ENCODE measurements around the gene KCNN4. TPM values are rescaled to one million over a fixed set of nuclear protein-coding genes. Genes with fewer than 3 reads are reported as not detected.

KCNN4 gene
- total RNA-seq, 1 experiment from 2014 or later = 10.7 TPM

- no peak for DNase-seq (ENCODE audit: low read depth)
- in situ Hi-C loops (cut with HindIII; ENCODE audit: low pct_unique_long_range_greater_than_20kb, low sequenced_read_pairs) = no loop called here
Measured at GRCh38 chr19:43802216-43802951, 21.6 kb upstream of the KCNN4 start, which contains the start of gene LYPD5. Gene LYPD5 (minus strand): TSS chr19:43802447. CDS start chr19:43802380, 67 bp downstream.

- DNase-seq (ENCODE audit: low read depth) = no peak
- in situ Hi-C loops (cut with HindIII; ENCODE audit: low pct_unique_long_range_greater_than_20kb, low sequenced_read_pairs) = no loop called here
Measured at GRCh38 chr19:43799502-43800142, 18.8 kb upstream of the KCNN4 start.

GRCh38 chr19:43798546-43799409, 18.0 kb upstream of the KCNN4 start:
- peak; percentile 88 for DNase-seq (ENCODE audit: low read depth)
- in situ Hi-C loops (cut with HindIII; ENCODE audit: low pct_unique_long_range_greater_than_20kb, low sequenced_read_pairs) = no loop called here

- in situ Hi-C loops (cut with HindIII; ENCODE audit: low pct_unique_long_range_greater_than_20kb, low sequenced_read_pairs) = no loop called here
Measured at GRCh38 chr19:43798026-43798545, 17.3 kb upstream of the KCNN4 start.

GRCh38 chr19:43797556-43797955, 16.8 kb upstream of the KCNN4 start:
- DNase-seq (ENCODE audit: low read depth) = no peak
- in situ Hi-C loops (cut with HindIII; ENCODE audit: low pct_unique_long_range_greater_than_20kb, low sequenced_read_pairs) = no loop called here

More at GRCh38 chr19:43798026-43798545, 17.3 kb upstream of the KCNN4 start:
- no peak for DNase-seq (ENCODE audit: low read depth)

GRCh38 chr19:43797118-43797517, 16.3 kb upstream of the KCNN4 start:
- in situ Hi-C loops (cut with HindIII; ENCODE audit: low pct_unique_long_range_greater_than_20kb, low sequenced_read_pairs) = no loop called here
- no peak for DNase-seq (ENCODE audit: low read depth)

GRCh38 chr19:43790587-43790986, 9.8 kb upstream of the KCNN4 start:
- in situ Hi-C loops (cut with HindIII; ENCODE audit: low pct_unique_long_range_greater_than_20kb, low sequenced_read_pairs) = no loop called here

GRCh38 chr19:43789029-43789428, 8.3 kb upstream of the KCNN4 start:
- in situ Hi-C loops (cut with HindIII; ENCODE audit: low pct_unique_long_range_greater_than_20kb, low sequenced_read_pairs) = no loop called here
- DNase-seq (ENCODE audit: low read depth) = peak; percentile 38

More at GRCh38 chr19:43790587-43790986, 9.8 kb upstream of the KCNN4 start:
- no peak for DNase-seq (ENCODE audit: low read depth)

GRCh38 chr19:43786665-43787064, 5.9 kb upstream of the KCNN4 start:
- in situ Hi-C loops (cut with HindIII; ENCODE audit: low pct_unique_long_range_greater_than_20kb, low sequenced_read_pairs) = no loop called here
- no peak for DNase-seq (ENCODE audit: low read depth)

GRCh38 chr19:43784981-43785808, 4.4 kb upstream of the KCNN4 start:
- DNase-seq (ENCODE audit: low read depth) = peak; percentile 84
- in situ Hi-C loops (cut with HindIII; ENCODE audit: low pct_unique_long_range_greater_than_20kb, low sequenced_read_pairs) = no loop called here

GRCh38 chr19:43784241-43784980, 3.6 kb upstream of the KCNN4 start:
- peak; percentile 88 for DNase-seq (ENCODE audit: low read depth)
- in situ Hi-C loops (cut with HindIII; ENCODE audit: low pct_unique_long_range_greater_than_20kb, low sequenced_read_pairs) = no loop called here

- in situ Hi-C loops (cut with HindIII; ENCODE audit: low pct_unique_long_range_greater_than_20kb, low sequenced_read_pairs) = no loop called here
- no peak for DNase-seq (ENCODE audit: low read depth)
Measured at GRCh38 chr19:43783636-43784035, 2.9 kb upstream of the KCNN4 start.

- in situ Hi-C loops (cut with HindIII; ENCODE audit: low pct_unique_long_range_greater_than_20kb, low sequenced_read_pairs) = no loop called here
- no peak for DNase-seq (ENCODE audit: low read depth)
Measured at GRCh38 chr19:43782689-43783231, 2.0 kb upstream of the KCNN4 start.

GRCh38 chr19:43782311-43782660, 1.5 kb upstream of the KCNN4 start:
- DNase-seq (ENCODE audit: low read depth) = no peak
- in situ Hi-C loops (cut with HindIII; ENCODE audit: low pct_unique_long_range_greater_than_20kb, low sequenced_read_pairs) = no loop called here

GRCh38 chr19:43781630-43782310, 997 bp upstream of the KCNN4 start:
- in situ Hi-C loops (cut with HindIII; ENCODE audit: low pct_unique_long_range_greater_than_20kb, low sequenced_read_pairs) = no loop called here
- no peak for DNase-seq (ENCODE audit: low read depth)

- no peak for DNase-seq (ENCODE audit: low read depth)
- in situ Hi-C loops (cut with HindIII; ENCODE audit: low pct_unique_long_range_greater_than_20kb, low sequenced_read_pairs) = no loop called here
Measured at GRCh38 chr19:43779820-43780219, 953 bp downstream of the KCNN4 start.

Measured in Caki2 (cell line).